GM18873 (cell line): Measurements from ENCODE around the gene TST.

ENCODE experiments used
- ATAC-seq: cut with Tn5 transposase; IDR thresholded peaks from one replicate; pipeline ENCODE4 v1.9.1; 2021; ENCODE audit warnings: mild to moderate bottlenecking, moderate library complexity, moderate number of reproducible peaks; ENCODE audit not compliant: unreplicated experiment, low FRiP score

TST gene

DNA sequence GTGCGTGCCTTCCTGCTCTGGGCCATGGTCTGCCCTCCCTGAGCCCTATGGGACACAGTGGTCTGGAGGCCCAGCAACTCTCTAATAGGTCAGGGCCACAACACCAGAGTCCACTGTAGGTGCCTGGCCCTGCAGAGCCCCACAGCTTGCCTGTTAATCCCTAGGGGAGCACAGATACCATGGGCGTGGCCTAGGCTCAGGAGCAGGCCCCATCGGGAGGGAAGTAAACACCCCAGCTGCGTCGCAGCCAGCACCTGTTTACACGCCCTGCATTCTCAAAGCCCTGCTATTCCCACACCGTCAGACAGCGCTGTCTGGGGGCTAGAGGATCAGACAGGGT is 34.8 kb upstream of the TST start:
- no peak for ATAC-seq

DNA sequence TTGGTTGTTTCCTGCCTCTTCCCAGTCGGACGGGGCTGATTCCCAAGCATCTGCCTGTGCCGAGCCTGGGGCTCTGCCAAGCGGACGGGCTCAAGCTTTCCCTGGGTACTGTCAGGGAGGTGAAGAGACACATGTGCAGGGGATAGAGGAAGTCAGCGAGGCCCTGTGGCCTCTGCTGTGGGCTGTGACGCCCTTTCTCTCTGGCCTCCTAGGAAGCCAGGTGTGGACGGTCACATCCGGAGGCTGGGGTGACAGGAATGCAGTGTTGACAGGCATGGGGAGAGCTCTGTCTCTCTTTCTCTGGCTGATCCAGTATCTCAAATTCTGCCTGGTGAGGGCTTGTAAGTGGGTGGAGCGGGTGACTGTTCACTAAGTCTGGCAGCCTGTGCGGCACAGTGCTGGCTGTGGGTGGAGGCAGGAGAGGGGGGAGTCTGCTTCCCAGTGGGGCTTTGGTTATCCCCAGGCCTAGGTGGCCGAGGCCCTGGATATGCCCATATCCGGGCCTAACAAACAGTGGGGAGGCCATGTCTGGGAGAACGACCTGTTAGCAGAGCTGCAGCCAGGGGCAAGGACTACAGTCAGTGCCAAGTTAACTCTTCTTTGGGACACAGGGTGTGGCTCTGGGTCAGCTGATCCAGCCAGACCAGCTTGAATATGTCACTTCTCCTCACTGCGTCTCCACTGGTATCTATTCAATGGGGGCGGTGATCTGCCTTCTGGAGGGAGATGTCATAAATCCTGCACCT is 34.2 kb upstream of the TST start:
- ATAC-seq = no peak

- ATAC-seq = no peak
Measured at GRCh38 chr22:37052386-37053309, 33.4 kb upstream of the TST start.

- no peak for ATAC-seq
Measured at GRCh38 chr22:37051391-37052385, 32.4 kb upstream of the TST start, which contains the start of gene KCTD17. KCTD17 (plus strand) TSS chr22:37051742; CDS start chr22:37051761, 19 bp downstream.

- ATAC-seq = no peak
Measured at GRCh38 chr22:37050913-37051312, 31.7 kb upstream of the TST start.

DNA sequence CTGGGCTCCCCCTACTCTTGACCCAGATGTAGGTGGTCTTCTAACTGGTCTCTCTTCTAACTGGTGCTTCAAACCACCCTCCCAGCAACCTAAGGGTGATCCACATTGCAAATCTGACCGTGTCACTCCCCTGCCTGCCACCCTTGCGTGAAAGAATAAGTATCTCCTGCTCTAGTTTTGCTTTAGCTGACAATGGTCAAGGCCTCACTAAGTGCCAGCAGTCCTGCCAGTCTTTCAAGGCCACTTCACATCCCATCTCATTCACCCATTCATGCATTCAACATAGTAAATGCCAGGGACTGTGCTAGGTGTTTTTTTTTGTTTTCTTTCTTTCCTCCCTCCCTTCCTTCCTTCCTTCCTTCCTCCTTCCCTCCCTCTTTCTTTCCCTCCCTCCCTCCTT is 30.0 kb upstream of the TST start:
- ATAC-seq = no peak

GRCh38 chr22:37048133-37048532 is 28.9 kb upstream of the TST start:
- no peak for ATAC-seq

DNA sequence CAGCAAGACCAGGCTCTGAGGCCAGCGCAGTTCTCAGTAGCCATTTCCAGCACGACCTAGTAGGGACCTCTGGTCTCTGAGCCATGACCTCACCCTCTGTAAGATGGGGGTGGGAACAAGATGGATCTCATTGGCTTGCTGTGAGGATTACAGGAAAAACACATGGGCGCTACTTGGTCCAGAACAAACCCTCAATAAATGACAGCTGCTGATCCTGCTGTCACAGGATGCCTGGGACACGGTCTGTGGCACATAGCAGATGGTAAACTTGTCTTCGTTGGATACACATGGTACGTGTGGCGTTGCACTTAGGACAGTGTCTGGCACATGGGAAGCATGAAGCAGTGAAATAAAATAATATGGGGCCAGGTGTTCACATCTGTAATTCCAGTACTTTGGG is 27.8 kb upstream of the TST start:
- ATAC-seq = no peak

- no peak for ATAC-seq
Measured at GRCh38 chr22:37046589-37046988, 27.3 kb upstream of the TST start.

- no peak for ATAC-seq
Measured at GRCh38 chr22:37045958-37046357, 26.7 kb upstream of the TST start.

DNA sequence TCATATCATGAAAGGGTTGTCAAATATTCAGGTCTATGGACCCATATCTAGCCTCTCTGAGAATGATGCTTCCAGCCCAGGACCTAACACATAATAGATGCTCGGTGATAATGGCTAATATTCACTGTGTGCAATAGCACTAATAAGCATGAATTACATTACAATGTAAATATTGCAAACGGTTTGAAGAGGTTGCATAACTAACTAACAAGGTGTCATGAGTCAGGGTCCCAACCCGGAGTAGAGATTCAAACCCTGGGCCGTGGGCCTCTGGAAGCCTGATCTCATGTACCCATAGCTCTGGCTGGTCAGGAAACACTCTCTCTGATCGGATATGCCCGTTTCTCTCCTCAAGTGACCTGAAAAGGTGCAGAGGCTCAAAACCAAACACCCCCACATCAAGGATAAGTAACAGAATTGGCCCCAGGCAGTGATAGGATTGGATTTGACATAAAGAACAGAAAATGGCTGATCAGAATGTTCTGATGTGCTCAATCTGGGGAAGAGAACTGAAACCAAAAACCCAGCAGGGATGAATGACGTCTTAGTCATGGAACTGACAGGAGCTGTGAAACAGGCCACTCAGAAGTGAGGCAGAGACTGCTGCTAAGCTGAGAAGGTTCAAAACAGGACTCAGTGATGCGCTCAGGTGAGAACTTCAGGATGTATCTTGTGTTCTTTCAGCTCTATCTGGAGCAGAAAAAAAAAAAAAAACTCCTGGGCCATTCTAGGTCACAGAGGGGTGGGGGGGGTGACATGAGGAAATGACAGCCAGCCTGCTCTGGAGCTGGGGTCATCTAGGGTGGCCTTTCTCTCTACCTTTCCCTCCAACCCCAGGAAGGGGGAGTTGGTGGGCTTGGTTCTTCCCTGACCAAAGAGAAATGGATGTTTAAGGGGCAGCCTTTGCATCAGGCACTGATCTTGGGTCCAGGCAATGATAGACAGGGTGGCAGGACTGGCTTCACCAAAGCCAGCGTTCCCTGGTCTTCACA is 25.7 kb upstream of the TST start:
- no peak for ATAC-seq

GRCh38 chr22:37043828-37044538 is 24.7 kb upstream of the TST start:
- ATAC-seq = no peak

GRCh38 chr22:37043209-37043827 is 24.1 kb upstream of the TST start:
- no peak for ATAC-seq

DNA sequence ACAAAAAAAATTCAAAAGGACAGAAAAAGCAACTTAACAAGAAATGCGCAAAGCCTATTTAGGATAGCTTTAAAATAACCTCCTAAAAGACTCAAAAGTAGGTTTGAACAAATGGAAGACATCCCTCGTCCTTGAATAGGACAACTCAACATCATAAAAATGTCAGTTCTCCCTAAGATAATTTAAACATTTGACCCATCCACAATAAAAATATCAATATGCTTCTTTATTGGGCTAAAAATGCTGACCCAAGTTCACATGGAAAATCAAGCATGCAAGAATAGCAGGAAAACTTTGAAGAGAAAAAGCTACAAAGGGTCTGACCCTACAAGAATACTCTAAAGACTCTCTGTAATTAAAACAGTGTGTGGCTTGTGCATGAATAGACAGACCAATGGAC is 20.2 kb upstream of the TST start:
- ATAC-seq = no peak

DNA sequence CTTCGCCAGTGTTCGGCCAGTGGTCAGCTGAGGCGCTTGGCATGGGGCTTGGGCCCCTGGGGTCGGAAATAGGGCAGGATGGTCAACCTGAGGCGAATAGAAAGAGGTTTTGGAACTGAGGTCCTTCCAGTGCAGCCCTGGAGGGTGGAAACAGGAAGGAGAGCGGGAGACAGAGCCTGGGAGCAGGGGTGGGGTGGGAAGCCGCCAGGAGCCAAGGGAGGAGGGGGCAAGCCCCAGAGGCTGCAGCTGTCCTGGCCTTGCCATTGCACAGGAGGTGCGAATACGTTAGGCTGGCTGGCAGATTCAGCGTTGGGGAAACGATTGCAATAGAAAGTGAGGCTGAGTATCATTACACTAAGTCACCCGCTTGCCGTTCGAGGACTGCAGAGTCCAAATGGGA is 18.4 kb upstream of the TST start:
- ATAC-seq = no peak

DNA sequence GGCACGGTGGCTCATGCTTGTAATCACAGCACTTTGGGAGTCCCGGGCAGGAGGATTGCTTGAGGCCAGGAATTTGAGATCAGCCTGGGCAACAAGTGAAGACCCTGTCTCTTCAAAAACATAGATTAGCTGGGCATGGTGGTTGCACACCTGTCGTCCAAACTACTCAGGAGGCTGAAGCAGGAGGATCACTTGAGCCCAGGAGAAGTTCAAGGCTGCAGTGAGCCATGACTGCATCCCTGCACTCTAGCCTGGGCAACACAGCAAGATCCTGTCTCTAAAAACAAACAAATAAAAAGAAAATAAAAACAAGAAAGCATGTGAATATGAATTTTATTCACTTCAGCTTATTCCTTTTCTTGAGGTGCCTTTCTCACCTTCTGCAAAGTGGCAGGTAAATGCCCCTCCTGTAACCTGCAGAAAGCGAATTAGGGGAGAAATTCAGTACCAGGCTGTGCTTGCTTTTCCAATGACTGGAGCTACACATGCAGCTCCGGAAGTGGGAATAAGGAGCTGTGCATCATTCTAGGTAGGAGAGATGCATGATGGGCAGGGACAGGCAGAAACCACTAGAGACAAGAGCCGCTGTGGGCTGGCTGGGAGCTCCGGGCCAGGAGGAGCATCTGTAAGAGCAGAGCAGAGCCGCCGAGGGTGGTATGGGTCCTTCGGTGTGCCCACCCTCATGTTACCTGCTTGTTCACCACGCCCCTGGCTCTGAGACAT is 17.6 kb upstream of the TST start:
- ATAC-seq = no peak

DNA sequence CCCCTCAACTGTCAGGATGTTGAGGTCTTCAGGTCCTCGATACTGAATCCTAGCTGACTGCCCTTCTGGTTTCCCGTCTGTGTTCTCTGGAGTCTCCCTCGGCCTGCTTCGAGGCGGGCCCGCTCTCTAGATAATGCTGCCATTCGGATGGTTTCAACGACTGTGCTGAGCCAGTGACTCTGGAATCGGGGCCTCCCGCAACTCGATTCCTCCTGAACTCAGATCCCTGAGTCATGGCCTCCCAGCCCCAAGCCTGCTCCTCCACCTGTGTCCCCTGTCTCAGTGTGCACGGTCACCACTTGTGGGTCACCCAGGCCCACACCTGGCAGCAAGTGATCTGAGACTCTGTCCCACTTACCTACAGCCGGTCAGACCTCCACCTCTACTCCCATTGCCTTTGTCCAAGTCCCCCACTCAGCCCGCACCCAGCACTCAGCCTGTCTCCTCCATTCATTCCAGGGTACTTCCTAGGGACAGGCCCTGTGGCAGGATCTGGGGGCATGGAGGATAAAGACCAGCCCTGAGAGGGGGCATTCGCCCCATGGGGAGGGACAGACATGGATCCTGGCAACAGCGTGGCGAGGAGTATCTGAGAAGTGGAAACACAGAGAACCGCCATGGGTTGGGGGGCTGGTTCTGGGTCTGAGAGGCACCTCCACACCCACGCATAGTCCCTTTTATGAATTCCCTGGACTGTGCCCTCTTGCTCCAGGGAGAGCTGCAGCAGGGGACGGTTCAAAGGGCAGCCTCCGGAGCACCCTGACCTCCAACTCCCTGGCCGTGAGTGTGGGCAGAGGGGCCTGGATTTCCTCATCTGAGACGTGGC is 14.6 kb upstream of the TST start:
- no peak for ATAC-seq
